GM13977 (cell line): Measurements from ENCODE around the gene OR6C76.
"Not testable (repeated sequence)": the region's sequence is repeated elsewhere in the genome, so short reads cannot be mapped to it uniquely, and the experiment has no call there.

Experiments used
- DNase-seq: peaks from one replicate; pipeline ENCODE4 v3.0.0; 2012; ENCODE audit warnings: low spot score
- in situ Hi-C: fragments of 300-500 bp; cut with MboI; formaldehyde crosslinking; loops from one replicate; pipeline ENCODE4 v1.12.0; 2022; ENCODE audit warnings: low sequenced_read_pairs, low pct_unique_long_range_greater_than_20kb, mixed read lengths, inconsistent platforms; ENCODE audit not compliant: unreplicated experiment
- TF ChIP-seq, protein P1 (sequence below): IDR thresholded peaks from 2 replicates; pipeline ENCODE4 v1.5.1; 2012; ENCODE audit warnings: mild to moderate bottlenecking, control low read depth; ENCODE audit not compliant: insufficient read depth; ENCODE audit errors: extremely low read depth, missing control alignments

The OR6C76 gene

DNA sequence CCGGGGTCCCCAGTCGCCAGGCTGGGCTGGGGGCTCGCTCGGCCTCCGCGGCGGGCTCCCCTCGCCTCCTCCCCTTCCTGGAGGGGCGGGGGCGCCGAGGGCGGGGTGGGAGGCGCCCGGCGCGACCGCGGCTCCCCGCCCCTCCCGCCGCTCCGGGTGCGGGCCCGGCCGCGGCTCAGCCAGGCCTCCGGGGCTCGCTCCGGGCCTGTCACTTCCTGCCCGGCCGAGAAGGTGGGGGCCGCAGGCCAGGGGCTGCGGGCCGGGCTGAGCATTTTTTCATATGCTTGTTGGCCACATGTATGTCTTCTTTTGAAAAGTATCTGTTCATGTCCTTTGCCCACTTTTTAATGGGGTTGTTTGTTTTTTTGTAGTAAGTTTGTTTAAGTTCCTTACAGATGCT, 11.2 kb upstream of the OR6C76 start:
- DNase-seq, in situ Hi-C loops: not testable (repeated sequence)

DNA sequence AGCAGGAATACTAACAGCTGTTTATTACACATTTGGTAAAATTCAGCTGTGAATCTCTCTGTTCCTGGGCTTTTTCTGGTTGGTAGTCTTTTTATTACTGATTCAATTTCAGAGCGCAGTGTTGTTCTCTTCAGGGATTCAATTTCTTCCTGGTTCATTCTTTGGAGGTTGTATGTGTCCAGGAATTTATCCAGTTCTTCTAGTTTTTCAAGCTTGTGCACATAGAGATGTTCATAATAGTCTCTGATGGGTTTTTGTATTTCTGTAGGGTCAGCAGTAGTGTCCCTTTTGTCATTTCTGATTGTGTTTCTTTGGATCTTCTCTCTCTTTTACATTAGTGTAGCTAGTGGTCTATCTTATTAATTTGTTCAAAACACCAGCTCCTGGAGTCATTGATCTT, 9.1 kb upstream of the OR6C76 start:
- no peak for DNase-seq
- in situ Hi-C loops, result no loop called here
- TF ChIP-seq, protein P1, sequence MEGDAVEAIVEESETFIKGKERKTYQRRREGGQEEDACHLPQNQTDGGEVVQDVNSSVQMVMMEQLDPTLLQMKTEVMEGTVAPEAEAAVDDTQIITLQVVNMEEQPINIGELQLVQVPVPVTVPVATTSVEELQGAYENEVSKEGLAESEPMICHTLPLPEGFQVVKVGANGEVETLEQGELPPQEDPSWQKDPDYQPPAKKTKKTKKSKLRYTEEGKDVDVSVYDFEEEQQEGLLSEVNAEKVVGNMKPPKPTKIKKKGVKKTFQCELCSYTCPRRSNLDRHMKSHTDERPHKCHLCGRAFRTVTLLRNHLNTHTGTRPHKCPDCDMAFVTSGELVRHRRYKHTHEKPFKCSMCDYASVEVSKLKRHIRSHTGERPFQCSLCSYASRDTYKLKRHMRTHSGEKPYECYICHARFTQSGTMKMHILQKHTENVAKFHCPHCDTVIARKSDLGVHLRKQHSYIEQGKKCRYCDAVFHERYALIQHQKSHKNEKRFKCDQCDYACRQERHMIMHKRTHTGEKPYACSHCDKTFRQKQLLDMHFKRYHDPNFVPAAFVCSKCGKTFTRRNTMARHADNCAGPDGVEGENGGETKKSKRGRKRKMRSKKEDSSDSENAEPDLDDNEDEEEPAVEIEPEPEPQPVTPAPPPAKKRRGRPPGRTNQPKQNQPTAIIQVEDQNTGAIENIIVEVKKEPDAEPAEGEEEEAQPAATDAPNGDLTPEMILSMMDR, result no peak

DNA sequence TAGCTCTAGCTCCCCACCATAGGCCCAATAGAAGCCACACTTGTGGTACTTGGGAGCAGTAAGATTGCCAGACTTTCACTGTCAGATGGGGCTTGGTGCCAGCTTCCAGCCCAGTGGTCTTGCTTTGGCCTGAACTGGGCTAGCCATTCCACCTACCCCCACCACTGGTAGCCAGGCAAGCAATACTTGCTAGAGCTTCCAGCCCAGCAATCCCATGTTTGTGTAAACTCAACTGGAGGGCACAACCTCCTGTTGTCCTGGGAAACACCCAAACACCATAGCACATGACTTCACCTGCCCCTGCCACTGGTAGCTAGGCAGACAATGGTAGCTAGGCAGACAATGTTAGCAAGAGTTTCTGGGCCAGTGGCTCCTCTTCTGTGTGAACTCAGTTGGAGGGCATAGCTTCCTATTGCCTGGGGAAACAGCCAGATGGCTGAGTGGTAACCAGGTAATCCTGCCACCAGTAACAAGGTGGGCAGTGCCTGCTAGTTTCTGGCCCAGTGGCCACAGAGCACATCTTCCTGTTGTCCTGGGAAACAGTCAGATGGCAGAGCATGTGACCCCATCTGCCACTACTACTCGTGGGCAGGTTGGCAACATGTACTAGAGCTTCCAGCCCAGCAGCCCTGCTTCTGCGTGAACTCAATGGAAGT, 5.6 kb upstream of the OR6C76 start:
- in situ Hi-C loops, result no loop called here
- DNase-seq, result no peak
- TF ChIP-seq, protein P1, result no peak

DNA sequence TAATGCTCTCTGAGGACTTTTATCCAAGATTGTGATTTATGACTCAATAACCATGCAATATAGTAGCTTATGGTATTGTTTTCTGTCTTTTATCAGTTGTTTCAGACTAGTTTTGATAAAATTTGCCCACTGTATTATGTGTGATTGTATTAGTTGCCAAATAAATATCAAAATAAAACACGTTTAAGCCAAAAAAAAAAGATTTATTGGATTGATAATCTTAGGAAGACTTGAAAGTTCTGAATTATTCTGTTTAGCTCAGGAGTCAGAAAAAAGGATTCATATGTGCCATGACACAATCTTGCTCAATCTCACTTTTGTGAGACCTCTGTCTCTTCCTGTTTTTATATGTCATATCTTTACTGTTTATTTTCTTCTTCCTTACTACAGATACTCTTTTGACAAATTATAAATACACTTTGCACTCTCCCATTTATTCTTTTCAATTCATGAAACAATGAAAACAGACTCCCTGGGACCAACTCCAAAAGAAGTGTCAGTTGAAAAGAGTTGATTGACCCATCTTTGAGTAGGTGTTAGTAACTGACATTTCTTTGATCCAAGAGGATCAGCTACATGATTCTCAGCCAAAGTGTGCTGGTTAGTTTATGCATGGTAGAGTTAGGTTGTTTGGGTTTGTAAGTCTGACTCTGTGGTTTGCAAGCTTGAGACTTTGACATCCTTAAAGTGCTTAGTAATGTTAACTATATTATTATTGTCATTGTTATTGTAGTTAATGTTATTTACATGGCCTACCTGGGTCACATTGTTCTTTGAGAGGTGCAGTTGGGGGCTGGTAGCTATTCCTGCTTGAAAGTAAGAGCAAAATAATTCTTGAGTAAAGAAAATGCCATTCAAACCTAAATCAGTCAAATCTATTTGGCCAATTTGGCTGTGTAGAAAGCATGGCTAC, 2.5 kb downstream of the OR6C76 start:
- DNase-seq, result no peak
- TF ChIP-seq, protein P1, result no peak
- in situ Hi-C loops, result no loop called here

DNA sequence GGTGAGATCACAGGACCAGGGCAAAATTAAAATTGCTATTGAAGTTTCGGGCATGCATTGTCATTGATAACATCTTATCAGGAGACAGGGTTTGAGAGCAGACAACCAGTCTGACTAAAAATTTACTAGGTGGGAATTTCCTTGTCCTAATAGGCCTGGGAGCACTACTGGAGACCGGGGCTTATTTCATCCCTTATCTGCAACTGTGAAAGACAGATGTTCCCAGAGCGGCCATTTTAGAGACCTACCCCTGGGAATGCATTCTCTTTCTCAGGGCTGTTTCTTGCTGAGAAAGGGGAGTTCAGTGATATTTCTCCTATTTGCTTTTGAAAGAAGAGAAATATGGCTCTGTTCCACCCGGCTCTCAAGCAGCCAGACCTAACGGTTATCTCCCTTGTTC, 15.2 kb downstream of the OR6C76 start:
- DNase-seq, result not testable (repeated sequence)

DNA sequence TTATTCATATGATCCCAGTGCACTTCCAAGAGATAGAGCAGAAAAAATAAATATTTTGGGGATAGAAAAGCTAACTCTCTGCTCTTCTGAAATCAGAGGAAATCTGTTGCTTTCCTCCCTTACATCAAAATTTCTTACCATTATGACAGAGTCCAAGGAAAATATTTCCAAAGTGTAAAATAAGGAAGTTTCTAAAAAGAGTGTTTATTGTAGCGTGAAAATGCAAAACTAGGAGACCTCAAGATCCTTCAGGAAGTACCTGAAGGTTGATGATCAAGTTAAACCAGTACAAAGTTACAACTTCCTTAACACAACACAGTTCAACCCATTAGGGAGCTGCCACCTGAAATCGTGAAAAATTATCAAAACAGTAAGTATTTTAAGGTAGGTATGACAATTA, 17.7 kb downstream of the OR6C76 start, which contains the start of gene OR6C2:
Gene OR6C2, plus strand, starts transcription at position 301 of the 400 bp plus-strand sequence. CDS start 8,138 bp downstream, outside the sequence.
- TF ChIP-seq, protein P1, result no peak
- in situ Hi-C loops, result no loop called here

More for the DNA sequence above, 15.2 kb downstream of the OR6C76 start:
- in situ Hi-C loops, result not testable (repeated sequence)

DNA sequence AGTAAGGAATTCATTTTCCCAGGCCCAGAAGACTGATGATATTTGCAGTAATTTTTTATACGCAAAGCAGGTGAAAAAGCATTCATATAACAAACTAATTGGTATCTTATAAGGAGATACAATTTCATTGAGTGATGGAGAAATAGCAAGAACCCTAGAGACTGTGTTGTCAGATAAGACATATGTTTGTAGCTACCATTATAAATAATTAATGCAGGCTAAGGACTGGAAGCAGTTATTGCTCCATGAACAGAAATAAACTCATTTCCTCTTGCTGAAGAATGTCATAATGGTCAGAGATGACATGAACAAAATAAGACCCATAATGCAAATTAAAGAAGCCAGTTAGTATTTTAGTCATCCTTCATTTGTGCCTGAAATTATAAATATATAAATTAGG, 19.3 kb downstream of the OR6C76 start:
- in situ Hi-C loops, result no loop called here
- TF ChIP-seq, protein P1, result no peak
- no peak for DNase-seq

More for the DNA sequence above, 17.7 kb downstream of the OR6C76 start, which contains the start of gene OR6C2:
- no peak for DNase-seq
